Measurements from ENCODE around the gene TNPO1.
"Not testable (repeated sequence)": the region's sequence is repeated elsewhere in the genome, so short reads cannot be mapped to it uniquely, and the experiment has no call there.

TNPO1 gene

GRCh38 chr5:72790186-72790585 is 26.3 kb upstream of the TNPO1 start:
- ATAC-seq (ENCODE audit: insufficient read depth, low read depth) (no peak), DNase-seq (no peak)
- no peak overlapping the region for H3K27ac ChIP-seq (ENCODE audit: low read length)
- H3K79me2 ChIP-seq (ENCODE audit: insufficient read depth, low read length) = no peaks in the 10 kb centered on the region
- H3K27me3 ChIP-seq (ENCODE audit: insufficient read depth, low read length, poor library complexity) = peaks cover 15% of the 10 kb centered on the region
- no peaks in the 10 kb centered on the region for H4K20me1 ChIP-seq (ENCODE audit: insufficient read depth, low read length)
- no peak overlapping the region for H3K4me3 ChIP-seq (ENCODE audit: low read depth in 1 of 2, low read length in 2 of 2)
- TF ChIP-seq, protein P1, sequence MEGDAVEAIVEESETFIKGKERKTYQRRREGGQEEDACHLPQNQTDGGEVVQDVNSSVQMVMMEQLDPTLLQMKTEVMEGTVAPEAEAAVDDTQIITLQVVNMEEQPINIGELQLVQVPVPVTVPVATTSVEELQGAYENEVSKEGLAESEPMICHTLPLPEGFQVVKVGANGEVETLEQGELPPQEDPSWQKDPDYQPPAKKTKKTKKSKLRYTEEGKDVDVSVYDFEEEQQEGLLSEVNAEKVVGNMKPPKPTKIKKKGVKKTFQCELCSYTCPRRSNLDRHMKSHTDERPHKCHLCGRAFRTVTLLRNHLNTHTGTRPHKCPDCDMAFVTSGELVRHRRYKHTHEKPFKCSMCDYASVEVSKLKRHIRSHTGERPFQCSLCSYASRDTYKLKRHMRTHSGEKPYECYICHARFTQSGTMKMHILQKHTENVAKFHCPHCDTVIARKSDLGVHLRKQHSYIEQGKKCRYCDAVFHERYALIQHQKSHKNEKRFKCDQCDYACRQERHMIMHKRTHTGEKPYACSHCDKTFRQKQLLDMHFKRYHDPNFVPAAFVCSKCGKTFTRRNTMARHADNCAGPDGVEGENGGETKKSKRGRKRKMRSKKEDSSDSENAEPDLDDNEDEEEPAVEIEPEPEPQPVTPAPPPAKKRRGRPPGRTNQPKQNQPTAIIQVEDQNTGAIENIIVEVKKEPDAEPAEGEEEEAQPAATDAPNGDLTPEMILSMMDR (IDR thresholded peaks at IDR 0.05; ENCODE audit: borderline replicate concordance, extremely low read depth, low read length, poor library complexity, severe bottlenecking) = no peak
- TF ChIP-seq EZH2 (IDR thresholded peaks at IDR 0.05; ENCODE audit: borderline replicate concordance, low read depth, low read length, severe bottlenecking) = no peak
- no peaks in the 10 kb centered on the region for H3K36me3 ChIP-seq (ENCODE audit: insufficient read depth, low read length)
- no peaks in the 10 kb centered on the region for H3K4me1 ChIP-seq (ENCODE audit: insufficient read depth, low read length)
- H2AFZ ChIP-seq (ENCODE audit: low read depth, low read length) = no peak overlapping the region
- no peak overlapping the region for H3K9ac ChIP-seq (ENCODE audit: low read depth, low read length)
- no peaks in the 10 kb centered on the region for H3K9me3 ChIP-seq (ENCODE audit: insufficient read depth, low read length, severe bottlenecking)
- no peak overlapping the region for H3K4me2 ChIP-seq (ENCODE audit: insufficient read depth, low read length)

- H3K36me3 ChIP-seq (ENCODE audit: insufficient read depth, low read length); H3K4me3 ChIP-seq (ENCODE audit: low read depth in 1 of 2, low read length in 2 of 2); H4K20me1 ChIP-seq (ENCODE audit: insufficient read depth, low read length); DNase-seq; H3K9ac ChIP-seq (ENCODE audit: low read depth, low read length); H3K4me1 ChIP-seq (ENCODE audit: insufficient read depth, low read length); H3K4me2 ChIP-seq (ENCODE audit: insufficient read depth, low read length); ATAC-seq (ENCODE audit: insufficient read depth, low read depth); H3K27ac ChIP-seq (ENCODE audit: low read length); H3K9me3 ChIP-seq (ENCODE audit: insufficient read depth, low read length, severe bottlenecking); H2AFZ ChIP-seq (ENCODE audit: low read depth, low read length); H3K79me2 ChIP-seq (ENCODE audit: insufficient read depth, low read length): not testable (repeated sequence)
- H3K27me3 ChIP-seq (ENCODE audit: insufficient read depth, low read length, poor library complexity) = peaks cover 11% of the 10 kb centered on the region
Measured at GRCh38 chr5:72792662-72793061, 23.8 kb upstream of the TNPO1 start.

- no peak overlapping the region for H3K4me2 ChIP-seq (ENCODE audit: insufficient read depth, low read length)
- ATAC-seq (ENCODE audit: insufficient read depth, low read depth) = no peak
- no peak for TF ChIP-seq EZH2 (IDR thresholded peaks at IDR 0.05; ENCODE audit: borderline replicate concordance, low read depth, low read length, severe bottlenecking)
- TF ChIP-seq, protein P1 (IDR thresholded peaks at IDR 0.05; ENCODE audit: borderline replicate concordance, extremely low read depth, low read length, poor library complexity, severe bottlenecking) = no peak
Measured at GRCh38 chr5:72796001-72796400, 20.5 kb upstream of the TNPO1 start.

DNA sequence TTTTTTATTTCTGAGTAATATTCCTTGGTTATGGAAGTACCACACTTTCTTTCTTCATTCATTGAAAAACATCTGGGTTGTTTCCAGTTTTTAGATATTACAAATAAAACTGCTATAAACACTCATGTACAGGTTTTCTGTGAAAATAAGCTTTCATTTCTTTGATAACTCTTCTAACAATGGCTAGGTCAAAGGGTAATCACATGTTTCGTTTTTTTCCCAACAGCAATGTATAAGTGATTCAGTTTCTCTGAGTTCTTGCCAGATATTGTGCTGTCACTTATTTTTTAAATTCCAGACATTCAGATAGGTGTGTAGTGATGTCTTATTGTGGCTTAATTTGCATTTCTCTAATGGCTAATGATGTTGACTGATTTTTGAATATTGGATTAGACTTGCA is 16.7 kb upstream of the TNPO1 start:
- H3K4me3 ChIP-seq (ENCODE audit: low read depth in 1 of 2, low read length in 2 of 2) = no peak overlapping the region
- no peaks in the 10 kb centered on the region for H3K36me3 ChIP-seq (ENCODE audit: insufficient read depth, low read length)
- TF ChIP-seq, protein P1 (IDR thresholded peaks at IDR 0.05; ENCODE audit: borderline replicate concordance, extremely low read depth, low read length, poor library complexity, severe bottlenecking) = no peak
- no peak for TF ChIP-seq EZH2 (IDR thresholded peaks at IDR 0.05; ENCODE audit: borderline replicate concordance, low read depth, low read length, severe bottlenecking)
- H3K79me2 ChIP-seq (ENCODE audit: insufficient read depth, low read length) = no peaks in the 10 kb centered on the region
- no peak overlapping the region for H3K4me2 ChIP-seq (ENCODE audit: insufficient read depth, low read length)
- H3K27ac ChIP-seq (ENCODE audit: low read length) = no peak overlapping the region
- H3K4me1 ChIP-seq (ENCODE audit: insufficient read depth, low read length) = no peaks in the 10 kb centered on the region
- H2AFZ ChIP-seq (ENCODE audit: low read depth, low read length) = no peak overlapping the region
- ATAC-seq (ENCODE audit: insufficient read depth, low read depth) (no peak), DNase-seq (no peak)
- no peaks in the 10 kb centered on the region for H4K20me1 ChIP-seq (ENCODE audit: insufficient read depth, low read length)
- H3K27me3 ChIP-seq (ENCODE audit: insufficient read depth, low read length, poor library complexity) = peaks cover 10% of the 10 kb centered on the region
- H3K9me3 ChIP-seq (ENCODE audit: insufficient read depth, low read length, severe bottlenecking) = no peaks in the 10 kb centered on the region
- H3K9ac ChIP-seq (ENCODE audit: low read depth, low read length) = no peak overlapping the region

More at GRCh38 chr5:72796001-72796400, 20.5 kb upstream of the TNPO1 start:
- H3K27ac ChIP-seq (ENCODE audit: low read length) = no peak overlapping the region
- DNase-seq = no peak
- H4K20me1 ChIP-seq (ENCODE audit: insufficient read depth, low read length) = no peaks in the 10 kb centered on the region
- no peak overlapping the region for H3K4me3 ChIP-seq (ENCODE audit: low read depth in 1 of 2, low read length in 2 of 2)
- no peaks in the 10 kb centered on the region for H3K9me3 ChIP-seq (ENCODE audit: insufficient read depth, low read length, severe bottlenecking)
- peaks cover 13% of the 10 kb centered on the region for H3K27me3 ChIP-seq (ENCODE audit: insufficient read depth, low read length, poor library complexity)
- no peak overlapping the region for H3K9ac ChIP-seq (ENCODE audit: low read depth, low read length)
- no peaks in the 10 kb centered on the region for H3K4me1 ChIP-seq (ENCODE audit: insufficient read depth, low read length)
- no peaks in the 10 kb centered on the region for H3K36me3 ChIP-seq (ENCODE audit: insufficient read depth, low read length)
- H2AFZ ChIP-seq (ENCODE audit: low read depth, low read length) = no peak overlapping the region
- no peaks in the 10 kb centered on the region for H3K79me2 ChIP-seq (ENCODE audit: insufficient read depth, low read length)

GRCh38 chr5:72808637-72809036 is 7.8 kb upstream of the TNPO1 start:
- H3K4me1 ChIP-seq (ENCODE audit: insufficient read depth, low read length); H3K4me3 ChIP-seq (ENCODE audit: low read depth in 1 of 2, low read length in 2 of 2); H3K79me2 ChIP-seq (ENCODE audit: insufficient read depth, low read length); H4K20me1 ChIP-seq (ENCODE audit: insufficient read depth, low read length); ATAC-seq (ENCODE audit: insufficient read depth, low read depth); H3K4me2 ChIP-seq (ENCODE audit: insufficient read depth, low read length); H3K27ac ChIP-seq (ENCODE audit: low read length); H3K36me3 ChIP-seq (ENCODE audit: insufficient read depth, low read length); DNase-seq; H2AFZ ChIP-seq (ENCODE audit: low read depth, low read length); H3K9ac ChIP-seq (ENCODE audit: low read depth, low read length); H3K9me3 ChIP-seq (ENCODE audit: insufficient read depth, low read length, severe bottlenecking): not testable (repeated sequence)
- peaks cover 14% of the 10 kb centered on the region for H3K27me3 ChIP-seq (ENCODE audit: insufficient read depth, low read length, poor library complexity)

Data from DND-41 (cell line).